Skeletal muscle tissue (tissue), 4 donors: ENCODE measurements around the gene DAPK1. TPM values are rescaled to one million over a fixed set of nuclear protein-coding genes. Genes with fewer than 3 reads are reported as not detected.

Experiments used
- H3K27ac ChIP-seq: one replicate; pipeline ENCODE4 v1.7.0; 2013; ENCODE audit warnings: mild to moderate bottlenecking, low read depth, low read length, inconsistent platforms
- H3K27me3 ChIP-seq, 3 donors: one replicate each; pipeline ENCODE4 v1.7.0; 2013; ENCODE audit warnings: low read length in 3 of 3; ENCODE audit not compliant: control insufficient read depth in 3 of 3, insufficient read depth in 3 of 3
- H3K36me3 ChIP-seq, 3 donors: one replicate each; pipeline ENCODE4 v1.7.0; 2013; ENCODE audit warnings: low read length in 3 of 3; ENCODE audit not compliant: control insufficient read depth in 3 of 3, insufficient read depth in 3 of 3
- H3K4me1 ChIP-seq, 3 donors: one replicate each; pipeline ENCODE4 v1.7.0; 2013; ENCODE audit warnings: low read length in 3 of 3, mild to moderate bottlenecking in 3 of 3; ENCODE audit not compliant: control insufficient read depth in 3 of 3, insufficient read depth in 3 of 3
- H3K4me3 ChIP-seq, 3 donors: one replicate each; pipeline ENCODE4 v1.7.0; 2013; ENCODE audit warnings: low read length in 3 of 3
- H3K9ac ChIP-seq, 3 donors: one replicate each; pipeline ENCODE4 v1.7.0; 2013; ENCODE audit warnings: low read length in 3 of 3, mild to moderate bottlenecking in 3 of 3, moderate library complexity in 2 of 3, low read depth in 1 of 3
- H3K9me3 ChIP-seq, 3 donors: one replicate each; pipeline ENCODE4 v1.7.0; 2013; ENCODE audit warnings: low read length in 3 of 3; ENCODE audit not compliant: control insufficient read depth in 3 of 3
- total RNA-seq: library from RNA; depleted of rRNA; stranded (reverse); fragments of >200 nt; gene quantifications from one replicate; pipeline ENCODE4 v1.2.3, GENCODE V29; 2014
- donor health status: Osteomylitis.

DAPK1 gene
- total RNA-seq, 1 donor from 2014 or later, result 18.8 TPM

GRCh38 chr9:87604886-87605588 lies 107.4 kb downstream of the DAPK1 start:
- Histone ChIP-seq H3K4me1 (peaks cover 2 to 12% (median 7%) of the 10 kb centered on the region in 3 donors), H3K27ac (no peak overlapping the region), H3K4me3 (no peak overlapping the region), H3K27me3 (no peaks in the 10 kb centered on the region), H3K9ac (no peak overlapping the region), H3K36me3 (peaks cover 4 to 7% (median 6%) of the 10 kb centered on the region in 3 donors), H3K9me3 (no peaks in the 10 kb centered on the region)

DNA sequence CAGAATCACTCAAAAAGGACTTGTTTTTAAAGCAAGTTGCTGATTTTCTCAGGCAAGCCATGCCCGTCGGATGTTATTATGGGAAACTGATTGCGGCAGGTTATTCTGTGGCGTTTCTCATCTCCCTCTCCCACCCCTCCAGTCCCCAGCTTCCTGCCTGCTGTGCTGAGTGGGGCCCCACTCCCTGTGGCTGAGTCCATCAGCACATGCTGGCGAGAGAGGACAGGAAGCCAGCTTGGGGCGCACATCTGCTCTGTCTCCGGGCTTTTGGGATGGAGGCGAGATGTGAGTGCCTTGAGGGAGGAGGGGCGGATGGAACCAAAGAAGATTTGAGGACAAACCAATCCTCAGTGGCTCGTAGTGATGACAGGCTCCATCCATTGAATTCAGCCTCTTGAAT lies 108.0 kb downstream of the DAPK1 start:
- Histone ChIP-seq H3K4me1 (peaks cover 0 to 7% (median under 1%) of the 10 kb centered on the region in 3 donors), H3K4me3 (no peak overlapping the region), H3K27ac (no peak overlapping the region), H3K9ac (no peak overlapping the region), H3K27me3 (no peaks in the 10 kb centered on the region), H3K36me3 (peaks cover 4 to 7% (median 6%) of the 10 kb centered on the region in 3 donors), H3K9me3 (no peaks in the 10 kb centered on the region)

DNA sequence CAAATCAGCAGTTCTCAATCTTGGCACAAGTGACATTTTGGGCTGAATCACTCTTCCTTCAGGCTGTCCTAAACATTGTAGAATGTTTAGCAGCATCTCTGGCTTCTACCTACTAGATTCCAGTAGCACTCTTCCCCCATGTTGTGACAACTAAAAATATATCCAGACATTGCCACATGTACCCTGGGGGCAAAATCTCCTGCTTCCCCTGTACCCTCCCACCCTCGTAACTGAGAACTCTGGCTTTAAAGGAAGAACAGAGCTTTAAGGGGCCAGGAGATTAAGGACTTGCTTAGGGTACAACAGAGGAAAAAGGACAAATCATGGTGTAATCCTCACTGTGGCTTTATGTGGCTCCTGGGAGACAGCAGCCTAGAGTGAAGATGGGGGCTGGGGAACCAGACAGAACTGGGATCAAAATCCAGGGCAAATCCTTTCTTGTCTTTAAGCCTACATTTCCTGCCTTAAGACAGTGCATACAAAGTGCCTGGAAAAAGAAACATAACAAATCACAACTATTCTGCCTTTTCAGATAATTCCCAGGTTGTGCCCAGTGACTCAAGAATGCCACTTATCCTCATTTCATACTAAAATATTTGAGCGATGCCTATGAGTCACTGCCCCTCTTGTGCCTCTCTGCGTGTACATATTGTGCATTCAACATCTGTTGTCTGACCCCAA lies 109.3 kb downstream of the DAPK1 start:
- Histone ChIP-seq H3K9ac (no peak overlapping the region), H3K9me3 (no peaks in the 10 kb centered on the region), H3K4me3 (no peak overlapping the region), H3K4me1 (no peaks in the 10 kb centered on the region), H3K36me3 (peaks cover 4 to 7% (median 6%) of the 10 kb centered on the region in 3 donors), H3K27ac (no peak overlapping the region), H3K27me3 (no peaks in the 10 kb centered on the region)

- Histone ChIP-seq H3K9ac (no peak overlapping the region), H3K36me3 (peaks cover 4 to 7% (median 6%) of the 10 kb centered on the region in 3 donors)
These were observed 110.2 kb downstream of the DAPK1 start for GRCh38 chr9:87607859-87608258.

GRCh38 chr9:87609002-87609401 lies 111.3 kb downstream of the DAPK1 start:
- Histone ChIP-seq H3K27ac (no peak overlapping the region), H3K9me3 (no peaks in the 10 kb centered on the region), H3K9ac (no peak overlapping the region), H3K36me3 (peaks cover 4 to 7% (median 6%) of the 10 kb centered on the region in 3 donors), H3K4me3 (no peak overlapping the region), H3K4me1 (no peaks in the 10 kb centered on the region), H3K27me3 (no peaks in the 10 kb centered on the region)

More at GRCh38 chr9:87607859-87608258, 110.2 kb downstream of the DAPK1 start:
- H3K27ac ChIP-seq, result no peak overlapping the region
- no peak overlapping the region for H3K4me3 ChIP-seq
- H3K4me1 ChIP-seq, result no peaks in the 10 kb centered on the region
- no peaks in the 10 kb centered on the region for H3K9me3 ChIP-seq
- no peaks in the 10 kb centered on the region for H3K27me3 ChIP-seq

DNA sequence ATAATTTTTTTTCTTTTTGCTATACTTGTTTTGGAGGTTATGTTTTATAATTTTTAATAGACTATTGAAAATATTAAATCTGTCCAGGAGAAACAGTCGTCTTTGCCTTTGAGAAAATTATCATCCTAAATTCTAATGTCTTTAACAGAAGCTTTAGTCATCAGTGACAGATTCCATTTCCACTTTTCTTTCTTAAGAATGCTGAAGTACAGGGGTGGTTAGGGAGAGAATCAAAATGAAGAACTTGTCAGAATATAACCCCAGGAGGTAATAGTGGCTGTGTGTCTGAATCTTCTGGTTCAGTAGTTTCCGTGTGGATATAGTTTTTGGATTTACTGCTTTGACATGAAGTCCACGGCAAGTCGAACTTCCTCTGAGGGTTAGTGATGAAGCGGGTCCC lies 111.8 kb downstream of the DAPK1 start:
- H3K27me3 ChIP-seq, result no peaks in the 10 kb centered on the region
- peaks cover 4 to 7% (median 6%) of the 10 kb centered on the region in 3 donors for H3K36me3 ChIP-seq
- no peak overlapping the region for H3K9ac ChIP-seq
- H3K9me3 ChIP-seq, result no peaks in the 10 kb centered on the region
- H3K27ac ChIP-seq, result no peak overlapping the region
- no peak overlapping the region for H3K4me3 ChIP-seq
- no peaks in the 10 kb centered on the region for H3K4me1 ChIP-seq

- peaks cover 0 to 1% (median 1%) of the 10 kb centered on the region in 3 donors for H3K36me3 ChIP-seq
- no peaks in the 10 kb centered on the region for H3K4me1 ChIP-seq
- no peak overlapping the region for H3K4me3 ChIP-seq
- no peak overlapping the region for H3K27ac ChIP-seq
- no peaks in the 10 kb centered on the region for H3K27me3 ChIP-seq
- no peaks in the 10 kb centered on the region for H3K9me3 ChIP-seq
- no peak overlapping the region for H3K9ac ChIP-seq
These were observed 112.8 kb downstream of the DAPK1 start for GRCh38 chr9:87610200-87611155.

DNA sequence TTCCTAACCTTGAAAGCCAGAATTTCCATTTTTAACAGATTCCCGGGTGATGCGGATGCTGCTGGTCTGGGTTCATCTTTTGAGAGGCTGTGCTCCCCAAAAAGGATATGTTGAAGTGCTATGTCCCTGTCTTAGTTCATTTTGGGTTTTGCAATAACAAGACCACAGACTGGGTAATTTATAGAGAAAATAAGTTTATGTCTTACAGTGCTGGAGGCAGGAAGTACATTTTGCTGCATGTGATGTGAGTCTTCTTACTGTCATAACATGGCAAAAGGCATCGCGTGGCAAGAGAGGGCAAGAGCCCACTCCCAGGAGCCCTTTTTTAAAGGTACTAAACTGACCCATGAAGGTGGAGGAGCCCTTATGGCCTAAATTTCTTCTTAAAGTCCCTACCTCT lies 114.1 kb downstream of the DAPK1 start:
- no peaks in the 10 kb centered on the region for H3K4me1 ChIP-seq
- no peak overlapping the region for H3K9ac ChIP-seq
- no peaks in the 10 kb centered on the region for H3K27me3 ChIP-seq
- no peaks in the 10 kb centered on the region for H3K36me3 ChIP-seq
- no peak overlapping the region for H3K4me3 ChIP-seq
- no peaks in the 10 kb centered on the region for H3K9me3 ChIP-seq
- no peak overlapping the region for H3K27ac ChIP-seq

GRCh38 chr9:87612536-87612935 lies 114.9 kb downstream of the DAPK1 start:
- Histone ChIP-seq H3K9ac (no peak overlapping the region), H3K4me3 (no peak overlapping the region), H3K36me3 (no peaks in the 10 kb centered on the region), H3K4me1 (no peaks in the 10 kb centered on the region), H3K27me3 (no peaks in the 10 kb centered on the region), H3K27ac (no peak overlapping the region), H3K9me3 (no peaks in the 10 kb centered on the region)
